Left hindlimb (tissue), 1 donor: ENCODE data around the gene OR5J2.
"Not testable (repeated sequence)": the region's sequence is repeated elsewhere in the genome, so short reads cannot be mapped to it uniquely, and the experiment has no call there.

Source experiments
- DNase-seq: peaks from one replicate; pipeline ENCODE4 v3.0.0-alpha.2; 2018

Gene OR5J2

GRCh38 chr11:56176318-56176717, at the start of gene OR5J2:
Gene OR5J2, plus strand, starts transcription at chr11:56176618. Its CDS starts 0 bp downstream, at chr11:56176618.
- no peak for DNase-seq

GRCh38 chr11:56140151-56140661, 36.2 kb upstream of the OR5J2 start, which contains the start of gene OR8J3:
Gene OR8J3, minus strand, starts transcription at chr11:56140201. Its CDS starts 2,483 bp downstream, at chr11:56137718.
- no peak for DNase-seq

- DNase-seq = not testable (repeated sequence)
Measured at GRCh38 chr11:56143681-56144080, 32.7 kb upstream of the OR5J2 start.

- no peak for DNase-seq
Measured at GRCh38 chr11:56151376-56151775, 25.0 kb upstream of the OR5J2 start.

GRCh38 chr11:56152333-56152732, 24.1 kb upstream of the OR5J2 start:
- no peak for DNase-seq

GRCh38 chr11:56160217-56160616, 16.2 kb upstream of the OR5J2 start, which contains the start of gene OR8K5:
Gene OR8K5, minus strand, starts transcription at chr11:56160317. Its CDS starts 0 bp downstream, at chr11:56160317.
- no peak for DNase-seq

GRCh38 chr11:56163804-56164203, 12.6 kb upstream of the OR5J2 start:
- DNase-seq = no peak

- DNase-seq = no peak
Measured at GRCh38 chr11:56172256-56172830, 4.1 kb upstream of the OR5J2 start.

- DNase-seq = no peak
Measured at GRCh38 chr11:56183459-56183858, 7.0 kb downstream of the OR5J2 start.

- DNase-seq = no peak
Measured at GRCh38 chr11:56188602-56189001, 12.2 kb downstream of the OR5J2 start.

GRCh38 chr11:56196705-56197104, 20.3 kb downstream of the OR5J2 start:
- no peak for DNase-seq

- DNase-seq = no peak
Measured at GRCh38 chr11:56197367-56197766, 20.9 kb downstream of the OR5J2 start.

- DNase-seq = no peak
Measured at GRCh38 chr11:56207790-56208189, 31.4 kb downstream of the OR5J2 start.

GRCh38 chr11:56214537-56214936, 38.1 kb downstream of the OR5J2 start:
- DNase-seq = no peak

GRCh38 chr11:56219735-56220134, 43.3 kb downstream of the OR5J2 start:
- not testable (repeated sequence) for DNase-seq
